Measurements from ENCODE around the gene TUBB4A.

DNA sequence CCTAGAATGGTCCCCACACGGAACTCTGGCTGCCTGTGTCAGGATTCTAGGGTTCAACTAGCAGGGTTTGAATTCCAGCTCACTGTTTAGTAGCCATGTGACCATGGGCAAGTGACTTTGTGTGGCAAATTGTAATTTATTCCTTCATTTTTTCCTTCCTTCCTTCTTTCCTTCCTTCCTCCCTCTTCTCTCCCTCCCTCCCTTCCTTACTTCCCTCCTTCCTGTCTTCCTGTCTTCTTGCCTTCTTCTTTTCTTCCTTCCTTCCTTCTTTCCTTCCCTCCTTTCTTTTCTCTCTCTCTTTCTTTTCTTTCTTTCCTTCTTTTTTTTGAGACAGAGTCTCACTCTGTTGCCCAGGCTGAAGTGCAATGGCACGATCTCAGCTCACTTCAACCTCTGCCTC is 12.0 kb downstream of the TUBB4A start:
- TF ChIP-seq, protein P1, sequence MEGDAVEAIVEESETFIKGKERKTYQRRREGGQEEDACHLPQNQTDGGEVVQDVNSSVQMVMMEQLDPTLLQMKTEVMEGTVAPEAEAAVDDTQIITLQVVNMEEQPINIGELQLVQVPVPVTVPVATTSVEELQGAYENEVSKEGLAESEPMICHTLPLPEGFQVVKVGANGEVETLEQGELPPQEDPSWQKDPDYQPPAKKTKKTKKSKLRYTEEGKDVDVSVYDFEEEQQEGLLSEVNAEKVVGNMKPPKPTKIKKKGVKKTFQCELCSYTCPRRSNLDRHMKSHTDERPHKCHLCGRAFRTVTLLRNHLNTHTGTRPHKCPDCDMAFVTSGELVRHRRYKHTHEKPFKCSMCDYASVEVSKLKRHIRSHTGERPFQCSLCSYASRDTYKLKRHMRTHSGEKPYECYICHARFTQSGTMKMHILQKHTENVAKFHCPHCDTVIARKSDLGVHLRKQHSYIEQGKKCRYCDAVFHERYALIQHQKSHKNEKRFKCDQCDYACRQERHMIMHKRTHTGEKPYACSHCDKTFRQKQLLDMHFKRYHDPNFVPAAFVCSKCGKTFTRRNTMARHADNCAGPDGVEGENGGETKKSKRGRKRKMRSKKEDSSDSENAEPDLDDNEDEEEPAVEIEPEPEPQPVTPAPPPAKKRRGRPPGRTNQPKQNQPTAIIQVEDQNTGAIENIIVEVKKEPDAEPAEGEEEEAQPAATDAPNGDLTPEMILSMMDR (IDR thresholded peaks at IDR 0.05; ENCODE audit: low read depth, low read length) = no peak
- TF ChIP-seq POLR2A (IDR thresholded peaks at IDR 0.05; ENCODE audit: extremely low read depth, insufficient read length) = no peak
- TF ChIP-seq, protein P2, sequence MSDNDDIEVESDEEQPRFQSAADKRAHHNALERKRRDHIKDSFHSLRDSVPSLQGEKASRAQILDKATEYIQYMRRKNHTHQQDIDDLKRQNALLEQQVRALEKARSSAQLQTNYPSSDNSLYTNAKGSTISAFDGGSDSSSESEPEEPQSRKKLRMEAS (IDR thresholded peaks at IDR 0.05; ENCODE audit: low read depth, low read length) = no peak
- no peak for TF ChIP-seq MYC (IDR thresholded peaks at IDR 0.05; ENCODE audit: low read depth, low read length)

Data from NB4 (cell line).